GM21526 (cell line): ENCODE data around the gene TMX4.
A peak's percentile ranks its signal among the peaks of the same experiment; 100 is the strongest.

ENCODE experiments used
- ATAC-seq: cut with Tn5 transposase; IDR thresholded peaks from one replicate; pipeline ENCODE4 v1.9.1; 2021; ENCODE audit warnings: moderate library complexity; ENCODE audit not compliant: unreplicated experiment, low FRiP score

The TMX4 gene

GRCh38 chr20:8020314-8021079, 936 bp upstream of the TMX4 start:
- peak; percentile 43 for ATAC-seq

GRCh38 chr20:8019998-8020247, 362 bp upstream of the TMX4 start:
- ATAC-seq: no peak

- ATAC-seq: peak; percentile 69
Measured at GRCh38 chr20:8018958-8019245, 659 bp downstream of the TMX4 start.

GRCh38 chr20:8012724-8013123, 6.8 kb downstream of the TMX4 start:
- ATAC-seq: no peak

- ATAC-seq: no peak
Measured at GRCh38 chr20:8008733-8009132, 10.8 kb downstream of the TMX4 start.

- ATAC-seq: no peak
Measured at GRCh38 chr20:8007490-8007889, 12.1 kb downstream of the TMX4 start.

GRCh38 chr20:8005575-8006366, 13.8 kb downstream of the TMX4 start:
- no peak for ATAC-seq

- no peak for ATAC-seq
Measured at GRCh38 chr20:8005033-8005432, 14.5 kb downstream of the TMX4 start.

GRCh38 chr20:8002056-8002455, 17.5 kb downstream of the TMX4 start:
- ATAC-seq: no peak

- ATAC-seq: no peak
Measured at GRCh38 chr20:8000796-8001195, 18.8 kb downstream of the TMX4 start.

GRCh38 chr20:7996898-7997297, 22.7 kb downstream of the TMX4 start:
- ATAC-seq: no peak

- no peak for ATAC-seq
Measured at GRCh38 chr20:7994809-7995208, 24.8 kb downstream of the TMX4 start.

- no peak for ATAC-seq
Measured at GRCh38 chr20:7993703-7994102, 25.9 kb downstream of the TMX4 start.

- no peak for ATAC-seq
Measured at GRCh38 chr20:7993238-7993637, 26.3 kb downstream of the TMX4 start.

GRCh38 chr20:7990385-7990784, 29.2 kb downstream of the TMX4 start:
- no peak for ATAC-seq

- ATAC-seq: no peak
Measured at GRCh38 chr20:7989379-7989778, 30.2 kb downstream of the TMX4 start.

- no peak for ATAC-seq
Measured at GRCh38 chr20:7985916-7986315, 33.6 kb downstream of the TMX4 start.

- no peak for ATAC-seq
Measured at GRCh38 chr20:7984192-7984591, 35.4 kb downstream of the TMX4 start.

GRCh38 chr20:7981374-7981773, 38.2 kb downstream of the TMX4 start:
- ATAC-seq: no peak

- peak; percentile 80 for ATAC-seq
Measured at GRCh38 chr20:7980332-7981046, 39.1 kb downstream of the TMX4 start.

- no peak for ATAC-seq
Measured at GRCh38 chr20:7977709-7978108, 41.9 kb downstream of the TMX4 start.
